H9 (cell line): ENCODE measurements around the gene KHK. TPM values are rescaled to one million over a fixed set of nuclear protein-coding genes. Genes with fewer than 3 reads are reported as not detected.

Experiments used
- DNase-seq: peaks from one replicate; pipeline ENCODE4 v3.0.0-alpha.2; 2017
- H2AFZ ChIP-seq: one replicate; pipeline ENCODE4 v1.6.1; 2013; ENCODE audit warnings: mild to moderate bottlenecking, low read length, control low read depth, moderate library complexity
- H2AK5ac ChIP-seq: 2 replicates; pipeline ENCODE4 v1.6.1; 2013; ENCODE audit warnings: low read length, control low read depth, mixed read lengths; ENCODE audit not compliant: insufficient read length
- H2BK120ac ChIP-seq: one replicate; pipeline ENCODE4 v1.6.1; 2013; ENCODE audit warnings: low read depth, mild to moderate bottlenecking, low read length, control low read depth, inconsistent platforms; ENCODE audit not compliant: poor library complexity, severe bottlenecking
- H2BK12ac ChIP-seq: 2 replicates; pipeline ENCODE4 v1.6.1; 2013; ENCODE audit warnings: low read length, control low read depth, mixed read lengths, low read depth; ENCODE audit not compliant: insufficient read length
- H2BK15ac ChIP-seq: 2 replicates; pipeline ENCODE4 v1.6.1; 2013; ENCODE audit warnings: low read depth, low read length, control low read depth
- H2BK20ac ChIP-seq: one replicate; pipeline ENCODE4 v1.6.1; 2013; ENCODE audit warnings: low read depth, mild to moderate bottlenecking, low read length, control low read depth, inconsistent platforms; ENCODE audit not compliant: poor library complexity, severe bottlenecking
- H2BK5ac ChIP-seq: 2 replicates; pipeline ENCODE4 v1.6.1; 2013; ENCODE audit warnings: low read length, control low read depth, mixed read lengths; ENCODE audit not compliant: insufficient read length
- H3K14ac ChIP-seq: 2 replicates; pipeline ENCODE4 v1.6.1; 2013; ENCODE audit warnings: low read length, control low read depth; ENCODE audit not compliant: insufficient read depth
- H3K18ac ChIP-seq: 2 replicates; pipeline ENCODE4 v1.6.1; 2013; ENCODE audit warnings: low read depth, mild to moderate bottlenecking, mixed read lengths, low read length, control low read depth; ENCODE audit not compliant: insufficient read length
- H3K23ac ChIP-seq: 2 replicates; pipeline ENCODE4 v1.6.1; 2013; ENCODE audit warnings: low read length, control low read depth, mixed read lengths, low read depth; ENCODE audit not compliant: insufficient read length
- H3K23me2 ChIP-seq: 2 replicates; pipeline ENCODE4 v1.6.1; 2013; ENCODE audit warnings: low read depth, mild to moderate bottlenecking, mixed read lengths, low read length, control low read depth; ENCODE audit not compliant: insufficient read length, poor library complexity, severe bottlenecking
- H3K27ac ChIP-seq: 2 replicates; pipeline ENCODE4 v1.5.1; 2013; ENCODE audit warnings: low read length, control low read depth, mixed read lengths, low read depth; ENCODE audit not compliant: insufficient read length
- H3K27me3 ChIP-seq: 2 replicates; pipeline ENCODE4 v1.6.1; 2013; ENCODE audit warnings: low read length, control low read depth, inconsistent platforms; ENCODE audit not compliant: insufficient read depth
- H3K4ac ChIP-seq: 2 replicates; pipeline ENCODE4 v1.6.1; 2013; ENCODE audit warnings: low read depth, mild to moderate bottlenecking, control low read depth, inconsistent platforms, low read length, moderate library complexity
- H3K4me1 ChIP-seq: 2 replicates; pipeline ENCODE4 v1.6.1; 2013; ENCODE audit warnings: low read length, control low read depth, inconsistent platforms; ENCODE audit not compliant: insufficient read depth
- H3K4me2 ChIP-seq: 2 replicates; pipeline ENCODE4 v1.6.1; 2013; ENCODE audit warnings: low read length, control low read depth, mixed read lengths; ENCODE audit not compliant: insufficient read length, insufficient read depth
- H3K56ac ChIP-seq: 2 replicates; pipeline ENCODE4 v1.6.1; 2013; ENCODE audit warnings: low read depth, mild to moderate bottlenecking, mixed read lengths, low read length, control low read depth; ENCODE audit not compliant: insufficient read length
- H3K79me1 ChIP-seq: 2 replicates; pipeline ENCODE4 v1.6.1; 2013; ENCODE audit warnings: low read depth, mild to moderate bottlenecking, moderate library complexity, low read length, control low read depth, inconsistent platforms; ENCODE audit not compliant: insufficient read depth, poor library complexity, severe bottlenecking
- H3K79me2 ChIP-seq: 2 replicates; pipeline ENCODE4 v1.6.1; 2013; ENCODE audit warnings: low read length, control low read depth, inconsistent platforms; ENCODE audit not compliant: insufficient read depth
- H3K9ac ChIP-seq: 2 replicates; pipeline ENCODE4 v1.6.1; 2013; ENCODE audit warnings: low read length, control low read depth, mixed read lengths; ENCODE audit not compliant: insufficient read length; ENCODE audit errors: extremely low read depth
- H3K9me3 ChIP-seq: one replicate; pipeline ENCODE4 v1.6.1; 2013; ENCODE audit warnings: low read depth, low read length, inconsistent platforms; ENCODE audit not compliant: control insufficient read depth
- H3T11ph ChIP-seq: one replicate; pipeline ENCODE4 v1.6.1; 2013; ENCODE audit warnings: mild to moderate bottlenecking, low read length, control low read depth, inconsistent platforms
- H4K20me1 ChIP-seq: one replicate; pipeline ENCODE4 v1.6.1; 2013; ENCODE audit not compliant: control insufficient read depth, insufficient read length, insufficient read depth
- H4K5ac ChIP-seq: 2 replicates; pipeline ENCODE4 v1.6.1; 2013; ENCODE audit warnings: low read depth, mild to moderate bottlenecking, mixed read lengths, low read length, control low read depth; ENCODE audit not compliant: insufficient read length
- H4K8ac ChIP-seq: replicated peaks from 2 replicates; pipeline ENCODE4 v1.6.1; 2013; ENCODE audit warnings: low read length, control low read depth, mixed read lengths, low read depth; ENCODE audit not compliant: insufficient read length
- H4K91ac ChIP-seq: 2 replicates; pipeline ENCODE4 v1.6.1; 2013; ENCODE audit warnings: low read depth, mild to moderate bottlenecking, moderate library complexity, mixed read lengths, low read length, control low read depth; ENCODE audit not compliant: insufficient read length
- H3K27ac Mint-ChIP-seq, 3 experiments: 2 replicates in 2 of 3; 3 replicates in 1 of 3; pipeline ENCODE4 v1.8.0; 2020 to 2021; ENCODE audit warnings: mixed read lengths in 3 of 3, mild to moderate bottlenecking in 1 of 3, moderate library complexity in 1 of 3
- H3K27me3 Mint-ChIP-seq: 2 replicates; pipeline ENCODE4 v1.8.0; 2021; ENCODE audit warnings: low read depth, mild to moderate bottlenecking, moderate library complexity, mixed read lengths
- H3K36me3 Mint-ChIP-seq, 3 experiments: 2 replicates in 2 of 3; 3 replicates in 1 of 3; pipeline ENCODE4 v1.8.0; 2020 to 2021; ENCODE audit warnings: low read depth in 3 of 3, mixed read lengths in 3 of 3; ENCODE audit not compliant: insufficient read depth in 1 of 3
- H3K4me1 Mint-ChIP-seq, 2 experiments: 2 replicates each; pipeline ENCODE4 v1.8.0; 2020; ENCODE audit warnings: mixed read lengths in 2 of 2
- H3K4me3 Mint-ChIP-seq, 2 experiments: 2 replicates in 1 of 2; 3 replicates in 1 of 2; pipeline ENCODE4 v1.8.0; 2020 to 2021; ENCODE audit warnings: mild to moderate bottlenecking in 2 of 2, mixed read lengths in 2 of 2, moderate library complexity in 1 of 2
- H3K9me3 Mint-ChIP-seq, 2 experiments: 2 replicates in 1 of 2; 3 replicates in 1 of 2; pipeline ENCODE4 v1.8.0; 2020; ENCODE audit warnings: mild to moderate bottlenecking in 2 of 2, mixed read lengths in 2 of 2, moderate library complexity in 1 of 2
- WGBS: extraction: QIAGEN DNeasy Blood & Tissue Kit; methylation state at CpG from one replicate; pipeline ENCODE4 v1.1.7; 2013; ENCODE audit warnings: missing lambda C conversion rate, low lambda C conversion rate, mixed read lengths; ENCODE audit not compliant: insufficient read length; ENCODE audit errors: extremely low coverage; 5-methylcytosine and 5-hydroxymethylcytosine counted together
- total RNA-seq: library from RNA; stranded (reverse); gene quantifications from 2 replicates; pipeline ENCODE4 v1.2.1, GENCODE V29; 2021
- TF ChIP-seq, protein P1 (sequence below): fragments of 200-600 bp; sonication (generic); conservative IDR thresholded peaks from 3 replicates; pipeline ENCODE4 v1.8.0; 2021; ENCODE audit warnings: antibody characterized with exemption, mild to moderate bottlenecking

KHK gene
- total RNA-seq, 1 experiment from 2014 or later: 12.1 TPM

DNA sequence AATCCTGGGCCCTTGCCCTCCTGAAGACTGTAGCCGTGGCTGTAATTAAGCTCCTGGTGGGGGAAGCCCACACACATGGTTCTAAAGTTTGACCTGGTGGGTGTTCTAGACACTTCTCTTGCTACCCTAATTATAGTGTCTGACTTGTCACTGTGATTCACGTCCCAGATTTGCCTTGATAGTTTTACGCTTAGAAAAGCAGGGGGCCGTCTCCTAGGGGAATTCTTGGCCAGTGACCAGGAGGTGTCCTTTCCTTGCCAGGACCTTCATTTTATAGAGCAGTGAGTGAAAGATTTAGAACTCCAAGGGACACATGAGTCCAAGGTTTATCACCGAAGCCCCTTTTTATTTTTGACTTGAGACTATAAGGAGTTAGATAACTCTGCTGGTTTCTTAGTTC lies 44.8 kb upstream of the KHK start:
- no peak overlapping the region for H4K91ac ChIP-seq
- H3K27ac Mint-ChIP-seq: no peak overlapping the region
- no peaks in the 10 kb centered on the region for H3K79me1 ChIP-seq
- H3T11ph ChIP-seq: no peak overlapping the region
- H4K5ac ChIP-seq: no peak overlapping the region
- H3K14ac ChIP-seq: no peak overlapping the region
- H3K4ac ChIP-seq: no peak overlapping the region
- H2BK5ac ChIP-seq: no peak overlapping the region
- H2AK5ac ChIP-seq: no peak overlapping the region
- no peaks in the 10 kb centered on the region for H3K79me2 ChIP-seq
- no peak for DNase-seq
- no peak overlapping the region for H2BK15ac ChIP-seq
- no peaks in the 10 kb centered on the region for H3K9me3 ChIP-seq
- no peak overlapping the region for H3K27ac ChIP-seq
- H2BK12ac ChIP-seq: no peak overlapping the region
- H2BK20ac ChIP-seq: no peak overlapping the region
- peaks cover 0 to 5% of the 10 kb centered on the region in 2 experiments; a peak in 2 of 4 replicates for H3K4me1 Mint-ChIP-seq
- no peak overlapping the region for H2BK120ac ChIP-seq
- WGBS: no CpG with 5 or more reads among the region's 5 CpGs
- H3K4me1 ChIP-seq: no peaks in the 10 kb centered on the region
- H4K20me1 ChIP-seq: no peaks in the 10 kb centered on the region
- no peak overlapping the region for H3K56ac ChIP-seq
- no peak overlapping the region for H3K18ac ChIP-seq
- H3K27me3 ChIP-seq: no peaks in the 10 kb centered on the region
- no peak overlapping the region for H3K9ac ChIP-seq
- H2AFZ ChIP-seq: no peak overlapping the region
- H3K4me3 Mint-ChIP-seq: no peak overlapping the region
- no peak overlapping the region for H3K23ac ChIP-seq
- H3K36me3 Mint-ChIP-seq: peaks cover 17 to 60% (median 55%) of the 10 kb centered on the region in 3 experiments
- H3K4me2 ChIP-seq: no peak overlapping the region
- TF ChIP-seq, protein P1, sequence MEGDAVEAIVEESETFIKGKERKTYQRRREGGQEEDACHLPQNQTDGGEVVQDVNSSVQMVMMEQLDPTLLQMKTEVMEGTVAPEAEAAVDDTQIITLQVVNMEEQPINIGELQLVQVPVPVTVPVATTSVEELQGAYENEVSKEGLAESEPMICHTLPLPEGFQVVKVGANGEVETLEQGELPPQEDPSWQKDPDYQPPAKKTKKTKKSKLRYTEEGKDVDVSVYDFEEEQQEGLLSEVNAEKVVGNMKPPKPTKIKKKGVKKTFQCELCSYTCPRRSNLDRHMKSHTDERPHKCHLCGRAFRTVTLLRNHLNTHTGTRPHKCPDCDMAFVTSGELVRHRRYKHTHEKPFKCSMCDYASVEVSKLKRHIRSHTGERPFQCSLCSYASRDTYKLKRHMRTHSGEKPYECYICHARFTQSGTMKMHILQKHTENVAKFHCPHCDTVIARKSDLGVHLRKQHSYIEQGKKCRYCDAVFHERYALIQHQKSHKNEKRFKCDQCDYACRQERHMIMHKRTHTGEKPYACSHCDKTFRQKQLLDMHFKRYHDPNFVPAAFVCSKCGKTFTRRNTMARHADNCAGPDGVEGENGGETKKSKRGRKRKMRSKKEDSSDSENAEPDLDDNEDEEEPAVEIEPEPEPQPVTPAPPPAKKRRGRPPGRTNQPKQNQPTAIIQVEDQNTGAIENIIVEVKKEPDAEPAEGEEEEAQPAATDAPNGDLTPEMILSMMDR: no peak
- H3K27me3 Mint-ChIP-seq: no peaks in the 10 kb centered on the region
- no peaks in the 10 kb centered on the region for H3K23me2 ChIP-seq
- no peak overlapping the region for H4K8ac ChIP-seq
- H3K9me3 Mint-ChIP-seq: no peaks in the 10 kb centered on the region
